HG03139 (cell line): ENCODE data around the gene VGLL4.

Experiments
- ATAC-seq: cut with Tn5 transposase; IDR thresholded peaks from one replicate; pipeline ENCODE4 v1.9.1; 2021; ENCODE audit not compliant: unreplicated experiment

VGLL4 gene

DNA sequence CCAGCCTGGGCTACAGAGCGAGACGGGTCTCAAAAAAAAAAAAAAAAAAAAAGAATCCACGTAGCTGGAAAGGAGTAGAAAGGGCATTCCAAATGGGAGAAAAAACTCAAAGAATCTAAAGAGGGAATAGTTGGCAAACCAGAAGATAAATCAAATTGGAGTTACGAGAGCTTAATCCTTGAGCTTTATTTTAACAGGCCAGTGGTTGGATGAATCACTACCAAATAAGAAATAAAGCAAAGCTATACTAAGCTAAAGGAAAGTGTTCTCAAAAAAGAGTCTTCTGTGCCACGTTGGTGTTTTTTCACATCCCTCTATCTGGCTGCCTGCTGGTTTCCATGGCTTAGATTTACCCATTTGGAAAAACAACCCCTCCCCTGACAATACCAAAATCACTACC lies 14.0 kb downstream of the VGLL4 start:
- ATAC-seq: no peak

DNA sequence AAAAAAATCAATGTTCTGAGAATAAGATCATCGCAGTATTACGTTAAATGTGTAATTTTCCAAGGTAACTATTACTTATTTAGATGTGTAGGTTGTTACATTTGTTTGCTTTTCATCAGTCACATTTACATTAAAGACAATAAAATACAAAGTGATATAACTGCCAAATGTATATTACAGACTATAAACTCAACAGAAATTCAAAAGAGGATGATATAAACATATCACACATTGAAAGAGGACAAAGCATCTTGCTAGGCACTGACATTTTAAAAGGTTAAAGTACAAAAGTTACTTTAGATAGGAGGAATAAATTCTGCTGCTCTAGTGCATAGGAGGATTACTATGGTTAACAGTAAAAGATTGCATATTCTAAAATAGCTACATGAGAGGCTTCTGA lies 16.1 kb downstream of the VGLL4 start:
- ATAC-seq: no peak

DNA sequence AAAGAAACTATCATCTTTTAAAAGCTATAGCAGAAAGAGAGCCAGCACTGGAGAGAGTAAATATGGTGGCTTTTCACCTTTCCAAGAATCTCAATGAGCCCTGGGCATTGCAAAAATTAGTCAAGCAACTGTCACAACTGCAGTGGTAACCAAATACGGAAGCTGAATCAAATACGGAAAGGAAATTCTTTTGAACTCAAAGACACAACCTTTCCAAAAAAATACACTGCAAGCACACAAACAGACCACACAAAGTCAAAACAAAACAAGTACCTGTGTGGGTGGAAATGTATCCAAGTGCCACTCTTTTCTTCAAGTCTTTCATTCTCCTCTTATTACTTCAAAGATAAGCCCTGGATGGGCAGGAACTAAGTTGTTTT lies 17.6 kb downstream of the VGLL4 start:
- ATAC-seq: no peak

DNA sequence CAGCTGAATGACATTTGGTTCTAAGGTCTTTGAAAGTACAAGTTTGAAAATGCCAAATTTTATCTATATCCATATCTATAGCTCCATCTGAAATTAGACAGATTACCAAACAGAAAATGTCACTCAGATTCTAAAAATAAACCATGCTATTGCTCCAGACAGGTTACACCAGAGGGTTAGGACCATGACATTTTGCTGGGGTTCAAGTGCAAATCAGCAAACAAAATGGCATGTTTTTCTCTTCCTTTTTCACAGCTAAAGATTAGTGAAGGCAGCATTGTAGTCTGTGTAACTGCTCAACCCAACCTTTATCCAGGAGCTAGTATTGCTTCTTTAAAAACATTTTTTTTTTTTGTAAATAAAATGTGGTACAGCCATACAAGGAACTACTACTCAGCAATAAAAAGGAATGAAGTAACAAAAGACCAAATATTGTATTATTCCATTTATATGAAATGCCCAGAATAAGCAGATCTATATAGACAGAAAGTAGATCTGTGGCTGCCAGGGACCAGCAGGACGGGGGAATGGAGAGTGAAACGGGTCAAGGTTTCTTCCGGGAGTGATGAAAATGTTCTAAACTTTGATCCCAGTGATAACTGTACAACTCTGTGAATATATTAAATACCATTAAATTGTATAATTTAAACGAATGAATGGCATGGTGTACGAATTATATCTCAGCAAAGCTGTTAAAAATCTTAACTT lies 18.2 kb downstream of the VGLL4 start:
- ATAC-seq: no peak

DNA sequence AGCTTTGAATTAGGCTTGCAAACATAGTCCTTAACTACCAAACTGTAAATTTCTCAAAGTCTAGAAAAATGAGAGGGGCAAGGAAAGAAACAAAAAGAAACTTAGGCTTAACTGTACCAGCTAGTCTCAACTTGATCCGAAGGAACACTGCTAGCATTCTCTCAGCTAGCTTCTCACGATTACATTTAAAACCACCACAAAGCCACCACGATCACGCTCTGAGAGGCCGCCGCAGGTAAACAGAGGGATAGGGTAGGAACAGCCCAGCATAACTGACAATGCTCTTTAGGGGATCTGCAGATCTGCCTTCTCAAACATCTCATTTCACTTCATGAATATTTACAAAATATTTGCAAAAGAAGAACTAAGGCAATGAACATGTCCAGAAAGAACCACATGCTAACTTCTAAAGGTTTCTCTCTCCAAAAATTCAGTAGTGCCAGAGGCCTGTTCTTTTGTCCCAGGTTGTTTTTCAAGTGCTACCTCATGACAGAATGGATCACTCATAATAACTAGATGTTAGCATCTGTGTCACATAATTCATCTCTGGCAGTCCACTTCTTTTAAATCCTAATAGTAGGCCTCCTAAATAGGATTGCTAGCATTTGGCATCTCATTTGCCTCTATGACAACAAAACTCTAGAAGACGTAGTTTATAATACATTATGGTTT lies 18.9 kb downstream of the VGLL4 start:
- ATAC-seq: no peak

DNA sequence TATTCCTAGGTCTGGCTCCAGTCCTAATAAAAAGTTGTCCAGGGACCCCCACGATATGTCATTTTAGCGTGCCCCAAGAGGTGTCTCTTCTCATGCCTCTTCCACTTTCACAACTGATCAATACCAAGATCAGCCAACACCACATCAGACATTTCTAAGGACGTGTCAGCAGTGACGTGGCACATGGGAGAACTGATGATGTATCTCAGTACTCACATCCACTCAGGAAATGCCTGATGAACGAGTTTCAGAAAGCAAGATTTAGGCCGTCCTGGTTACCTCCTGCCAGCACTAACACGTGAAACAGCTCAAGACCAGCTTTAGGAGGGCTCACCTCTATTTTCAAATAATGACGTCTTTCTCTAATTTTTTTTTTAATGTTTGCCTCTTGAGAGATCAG lies 19.6 kb downstream of the VGLL4 start:
- ATAC-seq: no peak

DNA sequence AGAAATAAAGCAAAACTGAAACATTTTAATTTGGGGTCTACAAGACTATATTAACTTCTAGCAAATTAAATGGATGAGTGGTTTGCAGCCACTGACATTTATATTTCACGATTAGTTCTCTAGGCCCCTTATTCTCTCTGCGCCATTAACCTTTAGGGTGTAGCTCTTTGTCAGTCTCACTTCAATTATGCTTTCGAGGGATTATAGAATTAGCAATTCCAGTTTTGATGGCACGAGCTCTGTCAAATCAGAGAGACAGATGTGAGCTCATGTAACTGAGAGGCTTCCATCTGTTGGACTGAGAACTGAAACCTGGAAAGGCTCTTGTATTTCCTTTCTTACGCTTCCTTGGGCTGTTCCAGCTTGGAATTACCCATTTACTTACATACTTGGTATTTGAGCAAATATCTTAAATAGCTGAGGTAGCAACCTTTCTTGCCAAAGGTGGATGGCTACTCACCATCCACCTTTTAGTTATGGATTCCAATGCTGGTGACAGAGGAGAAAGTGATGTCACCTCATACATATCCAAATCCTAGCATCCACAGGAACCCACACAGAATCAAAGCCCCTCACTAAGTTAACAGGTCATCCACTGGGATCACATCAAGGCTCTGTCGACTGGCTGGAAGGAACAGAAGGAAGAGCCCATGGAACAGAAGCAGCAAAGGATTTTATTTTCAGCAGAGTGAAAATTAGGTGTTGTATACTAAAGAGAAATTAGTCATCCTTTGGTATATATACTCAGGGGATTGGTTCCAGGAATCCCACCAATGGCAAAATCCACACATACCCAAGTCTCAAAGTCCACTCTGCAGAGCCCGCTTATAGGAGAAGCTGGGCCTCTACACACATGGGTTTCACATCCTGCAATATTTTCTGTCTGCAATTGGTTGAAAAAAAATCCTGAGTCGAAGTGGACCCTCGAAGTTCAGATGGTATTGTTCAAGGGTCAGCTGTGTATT lies 20.8 kb downstream of the VGLL4 start:
- no peak for ATAC-seq

DNA sequence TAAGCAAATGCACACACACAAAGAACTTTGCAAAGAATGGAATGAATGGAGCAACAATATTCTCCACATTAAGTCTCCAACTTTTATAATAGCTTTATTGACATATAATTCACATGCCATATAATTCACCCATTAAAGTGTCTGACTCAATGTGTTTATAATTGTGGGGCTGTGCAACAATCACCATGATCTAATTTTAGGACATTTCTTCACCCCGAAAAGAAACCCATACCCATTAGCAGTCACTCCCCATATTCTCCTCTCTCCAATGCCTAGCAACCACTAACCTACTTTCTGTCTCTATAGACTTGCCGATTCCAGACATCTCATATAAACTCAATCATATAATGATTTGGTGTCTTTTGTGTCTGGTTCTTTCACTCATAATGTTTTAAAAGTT lies 22.6 kb downstream of the VGLL4 start:
- ATAC-seq: no peak

DNA sequence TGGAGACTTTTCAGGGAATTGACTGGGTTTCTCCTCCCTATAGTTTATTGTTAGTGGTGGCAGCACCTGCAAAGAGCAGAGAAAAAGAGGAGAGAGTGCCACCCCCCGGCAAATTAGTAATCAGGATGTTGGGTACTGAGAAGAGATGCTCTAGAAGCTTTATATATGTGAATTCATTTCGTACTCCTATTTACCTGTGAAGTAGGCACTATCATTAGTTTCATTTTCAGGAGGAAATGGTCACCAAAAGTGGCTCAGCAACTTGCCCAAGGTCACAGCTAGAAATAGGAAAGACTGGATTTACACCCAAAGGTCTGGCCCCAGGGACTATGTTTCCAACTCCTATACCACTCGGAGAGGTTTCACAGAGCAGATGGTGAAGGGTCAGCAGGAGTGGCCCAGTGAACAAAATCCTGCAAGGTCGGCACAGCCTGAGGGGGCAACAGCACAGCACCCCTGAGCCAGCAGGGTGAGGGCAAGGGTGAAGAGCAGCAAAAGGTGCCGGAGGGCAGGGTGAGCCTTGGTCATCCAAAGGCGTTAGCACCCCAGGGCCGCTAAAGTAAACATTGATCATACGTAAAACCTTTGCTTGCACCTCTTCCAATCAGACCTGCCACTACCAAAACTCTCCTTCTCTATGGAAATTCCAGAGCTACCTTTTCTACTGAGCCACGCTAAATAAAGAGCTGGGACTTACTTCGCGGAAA lies 23.6 kb downstream of the VGLL4 start:
- ATAC-seq: no peak

DNA sequence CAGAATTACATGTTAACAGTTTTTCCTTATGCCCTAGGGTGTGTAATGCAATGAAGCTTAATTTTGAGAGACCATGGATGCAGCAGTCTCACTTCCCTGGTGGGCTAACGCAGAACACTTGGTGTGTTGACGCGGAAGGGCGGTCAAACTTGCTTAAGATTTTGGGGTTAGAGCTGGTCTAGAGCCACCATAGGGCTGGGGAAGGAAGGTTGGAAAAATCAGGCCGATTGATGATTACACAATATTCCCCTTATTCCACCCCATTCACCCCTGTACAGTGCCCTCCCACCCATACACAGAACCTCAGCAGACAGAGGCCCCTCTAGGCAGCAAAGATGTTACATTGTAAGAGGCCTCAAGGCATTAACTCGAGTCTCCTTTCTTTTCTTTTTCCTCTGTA lies 24.3 kb downstream of the VGLL4 start:
- no peak for ATAC-seq

DNA sequence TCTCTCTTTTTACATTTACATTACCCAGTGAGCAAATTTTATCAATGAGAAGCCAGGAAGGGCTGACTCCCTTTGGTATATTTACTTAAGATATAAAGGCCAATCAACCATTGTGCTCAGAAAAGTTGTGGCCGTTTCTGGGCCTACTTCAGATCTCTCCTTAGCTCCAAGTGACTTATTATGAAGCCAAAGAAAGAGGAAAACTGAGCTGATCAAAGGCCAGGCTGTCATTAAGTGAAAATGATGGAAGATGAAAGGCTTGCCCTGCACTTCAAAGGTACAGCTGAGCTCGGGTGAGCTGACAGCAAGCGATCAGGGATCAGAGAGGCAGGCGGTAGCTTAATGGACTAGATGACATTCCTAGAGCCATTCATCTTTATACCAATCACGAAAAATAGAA lies 24.8 kb downstream of the VGLL4 start:
- no peak for ATAC-seq

DNA sequence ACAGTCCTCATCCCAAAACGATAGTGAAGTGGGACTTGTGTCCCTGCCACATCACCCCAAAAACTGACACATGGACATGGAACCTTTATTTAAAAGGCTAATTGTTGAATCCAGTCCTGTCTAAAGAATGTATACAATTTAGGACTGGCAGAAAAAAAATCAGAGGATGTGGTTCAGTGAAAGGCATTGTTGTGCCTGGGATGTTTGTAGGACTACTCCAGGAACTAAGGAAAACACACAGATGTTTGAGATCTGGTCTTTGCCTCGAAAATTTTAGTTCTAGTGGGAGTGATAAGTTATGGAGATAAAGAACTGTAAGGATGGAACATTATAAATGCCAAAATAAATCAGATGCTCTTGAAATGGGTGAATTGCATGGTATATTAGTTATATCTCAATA lies 27.2 kb downstream of the VGLL4 start:
- no peak for ATAC-seq

DNA sequence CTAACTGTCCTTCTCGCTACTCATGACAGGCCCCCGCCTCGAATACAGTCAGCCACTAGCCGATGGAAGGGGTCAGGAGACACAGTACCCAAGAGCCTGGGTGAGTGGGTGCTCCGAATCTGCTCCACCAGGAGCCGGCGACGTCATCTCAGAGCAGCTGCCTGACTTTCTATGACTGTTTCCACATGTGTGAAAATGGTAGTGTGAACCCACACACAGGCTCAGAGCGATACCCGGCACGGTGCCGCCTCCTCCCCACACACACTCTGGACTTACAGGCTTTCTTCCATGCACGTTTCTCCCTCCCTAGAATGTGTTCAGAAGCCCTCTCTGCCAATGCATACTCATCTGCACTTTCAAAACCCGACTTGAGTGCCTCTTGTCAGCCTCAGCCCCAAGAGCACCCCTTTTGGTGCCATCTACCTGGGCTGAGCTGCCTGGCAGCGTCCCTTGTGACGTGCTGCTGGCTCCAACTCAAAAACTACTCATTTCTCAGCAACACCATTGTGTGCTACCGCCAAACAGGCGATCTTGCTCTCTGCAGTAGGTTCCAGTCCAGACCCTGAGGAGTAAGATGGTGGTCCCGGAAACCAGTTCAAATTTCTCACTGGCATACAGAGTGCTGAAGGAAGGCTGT lies 29.7 kb downstream of the VGLL4 start:
- ATAC-seq: no peak

DNA sequence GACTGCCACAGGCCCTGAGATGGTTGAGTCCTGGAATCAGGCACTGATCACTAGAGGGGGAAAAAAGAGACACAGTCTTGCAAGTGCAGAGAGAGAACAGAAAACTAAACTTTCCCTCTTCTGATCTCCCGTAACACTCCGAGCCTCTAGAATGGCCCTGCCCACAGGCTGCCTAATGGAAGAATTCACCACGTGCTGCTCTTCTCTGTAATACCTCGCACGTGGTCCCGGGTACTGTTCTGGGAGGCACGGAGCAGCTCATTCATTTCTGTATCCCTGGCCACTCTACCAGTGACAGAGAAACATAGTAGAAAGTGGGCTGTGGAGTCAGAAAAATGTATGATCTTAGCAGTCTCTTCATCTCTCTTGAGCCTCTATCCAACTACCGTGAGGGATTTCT lies 30.4 kb downstream of the VGLL4 start:
- ATAC-seq: no peak

DNA sequence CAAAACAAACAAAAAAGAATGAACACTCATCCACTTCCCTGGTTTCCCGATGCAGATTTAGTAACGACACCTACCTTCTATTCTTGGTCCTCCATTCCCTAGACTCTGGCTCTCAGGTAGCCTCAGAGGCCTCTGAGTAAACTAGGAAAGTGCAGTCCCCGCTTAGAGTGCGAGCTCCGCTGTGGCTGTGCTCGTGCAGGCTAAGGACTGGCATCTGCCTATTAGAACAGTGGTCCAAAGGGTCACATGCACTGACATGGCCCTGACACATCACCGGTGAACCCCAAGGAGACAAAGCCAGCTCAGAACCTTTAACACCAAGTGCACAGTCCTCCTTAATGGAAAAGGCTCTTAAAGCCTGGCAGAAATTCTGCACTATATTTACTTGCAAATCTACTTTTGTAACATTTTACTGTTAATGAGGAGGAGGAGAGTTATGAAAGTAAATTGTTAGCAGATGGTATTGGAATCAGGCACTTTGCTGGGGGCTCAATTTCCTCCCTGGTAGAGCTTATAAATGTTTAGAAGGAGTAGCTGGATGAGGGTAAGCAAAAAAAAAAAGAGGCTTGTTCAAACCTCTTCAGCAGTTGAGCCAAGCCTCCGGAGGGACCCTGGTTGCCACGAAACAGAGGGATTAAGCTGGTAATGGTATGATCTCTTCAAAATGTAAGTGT lies 31.1 kb downstream of the VGLL4 start:
- ATAC-seq: no peak

DNA sequence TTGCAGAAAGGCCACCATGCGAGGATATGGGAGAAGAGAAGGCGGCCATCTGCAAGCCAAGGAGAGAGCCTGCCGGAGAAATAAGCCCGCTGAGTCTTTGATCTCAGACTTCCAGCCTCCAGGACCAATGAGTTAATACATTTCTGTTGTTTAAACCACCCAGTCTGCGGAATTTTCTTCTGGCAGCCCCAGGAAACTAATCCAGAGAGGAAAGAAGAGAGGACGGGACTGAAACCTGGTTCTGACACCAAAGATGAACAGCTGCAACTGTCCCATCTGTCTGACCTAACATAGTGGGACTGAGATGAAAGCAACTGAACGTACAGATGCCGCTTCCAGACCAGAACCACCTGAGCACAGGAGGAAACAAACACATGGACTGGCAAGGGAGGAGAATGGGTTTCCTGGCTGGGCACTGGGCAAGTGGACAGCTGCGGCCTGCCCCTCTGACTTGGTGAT lies 32.3 kb downstream of the VGLL4 start:
- no peak for ATAC-seq

DNA sequence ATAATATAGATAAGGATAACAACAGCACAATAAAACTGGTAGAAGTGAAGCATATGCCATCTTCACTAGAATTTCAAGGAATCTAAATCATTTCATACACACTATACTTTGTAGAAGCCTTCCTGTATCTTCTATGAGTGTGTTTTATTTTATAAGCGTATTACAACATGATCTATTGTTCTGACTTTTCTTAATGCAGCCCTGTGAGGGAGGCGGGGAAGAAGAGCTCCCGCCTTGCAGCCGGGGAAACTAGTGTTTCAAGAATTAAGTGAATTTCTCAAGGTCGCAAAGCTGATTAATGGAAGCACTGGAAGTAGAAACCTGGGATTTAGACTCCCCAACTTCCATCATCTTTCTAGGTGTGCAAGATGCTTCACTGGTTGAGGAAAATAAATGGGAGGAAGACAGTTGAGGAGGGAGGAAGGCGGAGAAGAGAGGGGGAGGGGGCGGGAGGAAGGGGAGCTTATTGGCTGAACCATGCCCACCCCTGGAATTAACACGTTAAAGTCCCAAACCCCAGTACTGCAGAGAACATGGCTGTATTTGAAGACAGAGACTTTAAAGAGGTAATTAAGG lies 32.9 kb downstream of the VGLL4 start:
- no peak for ATAC-seq

DNA sequence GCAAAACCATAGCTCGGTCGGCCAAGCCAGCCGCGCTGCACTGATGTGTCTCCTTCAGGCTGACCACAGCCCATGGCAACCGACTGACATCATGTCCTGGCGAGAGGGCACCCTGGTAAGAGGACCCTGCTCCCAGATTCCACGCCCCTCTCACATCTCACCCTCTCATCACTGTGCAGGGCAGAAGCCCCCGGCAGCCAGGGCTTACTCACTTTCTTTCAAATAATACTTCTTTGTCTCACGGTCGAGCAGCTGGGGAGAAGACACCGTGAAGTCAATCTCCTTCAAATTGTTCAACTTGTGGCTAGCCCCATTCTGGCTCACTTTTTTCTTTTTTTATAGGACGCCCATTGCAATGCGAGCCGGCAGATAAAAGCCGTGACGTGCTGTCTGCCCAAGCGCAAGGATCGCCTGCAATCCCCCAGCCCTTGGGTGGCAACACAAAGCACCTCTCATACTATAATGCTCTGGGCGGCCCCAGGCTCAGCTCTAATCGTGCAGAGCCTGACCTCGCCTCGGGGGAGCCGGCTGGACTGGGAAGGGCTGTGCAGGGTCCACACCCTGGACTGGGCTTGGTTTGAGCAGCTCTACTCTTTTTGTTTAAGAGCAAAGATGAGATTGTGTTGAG lies 33.6 kb downstream of the VGLL4 start:
- no peak for ATAC-seq

DNA sequence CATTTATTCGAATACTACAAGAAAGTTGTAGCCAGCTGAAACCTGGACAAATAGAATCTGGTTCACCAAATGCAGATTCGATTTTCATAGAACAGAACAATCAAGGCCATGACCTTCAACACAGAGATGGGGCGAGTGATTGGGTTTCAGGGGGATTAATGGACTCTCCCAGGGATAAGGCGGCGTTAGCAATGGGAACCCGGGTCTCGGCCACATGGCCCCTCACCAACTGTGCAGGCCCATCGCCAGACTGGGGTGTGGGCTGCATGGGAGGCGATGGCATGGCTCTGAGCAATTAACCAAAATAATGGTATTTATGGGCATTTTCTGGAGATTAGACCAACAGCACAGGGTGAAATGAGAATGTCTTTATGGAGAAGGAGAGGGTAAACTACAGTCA lies 34.2 kb downstream of the VGLL4 start:
- no peak for ATAC-seq
